HG02970 (cell line): ENCODE measurements around the gene PUS7L.

Experiments used
- ATAC-seq: cut with Tn5 transposase; IDR thresholded peaks from one replicate; pipeline ENCODE4 v1.9.1; 2021; ENCODE audit warnings: mild to moderate bottlenecking, moderate library complexity, moderate number of reproducible peaks; ENCODE audit not compliant: unreplicated experiment, low FRiP score

PUS7L gene, protein sequence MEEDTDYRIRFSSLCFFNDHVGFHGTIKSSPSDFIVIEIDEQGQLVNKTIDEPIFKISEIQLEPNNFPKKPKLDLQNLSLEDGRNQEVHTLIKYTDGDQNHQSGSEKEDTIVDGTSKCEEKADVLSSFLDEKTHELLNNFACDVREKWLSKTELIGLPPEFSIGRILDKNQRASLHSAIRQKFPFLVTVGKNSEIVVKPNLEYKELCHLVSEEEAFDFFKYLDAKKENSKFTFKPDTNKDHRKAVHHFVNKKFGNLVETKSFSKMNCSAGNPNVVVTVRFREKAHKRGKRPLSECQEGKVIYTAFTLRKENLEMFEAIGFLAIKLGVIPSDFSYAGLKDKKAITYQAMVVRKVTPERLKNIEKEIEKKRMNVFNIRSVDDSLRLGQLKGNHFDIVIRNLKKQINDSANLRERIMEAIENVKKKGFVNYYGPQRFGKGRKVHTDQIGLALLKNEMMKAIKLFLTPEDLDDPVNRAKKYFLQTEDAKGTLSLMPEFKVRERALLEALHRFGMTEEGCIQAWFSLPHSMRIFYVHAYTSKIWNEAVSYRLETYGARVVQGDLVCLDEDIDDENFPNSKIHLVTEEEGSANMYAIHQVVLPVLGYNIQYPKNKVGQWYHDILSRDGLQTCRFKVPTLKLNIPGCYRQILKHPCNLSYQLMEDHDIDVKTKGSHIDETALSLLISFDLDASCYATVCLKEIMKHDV

DNA sequence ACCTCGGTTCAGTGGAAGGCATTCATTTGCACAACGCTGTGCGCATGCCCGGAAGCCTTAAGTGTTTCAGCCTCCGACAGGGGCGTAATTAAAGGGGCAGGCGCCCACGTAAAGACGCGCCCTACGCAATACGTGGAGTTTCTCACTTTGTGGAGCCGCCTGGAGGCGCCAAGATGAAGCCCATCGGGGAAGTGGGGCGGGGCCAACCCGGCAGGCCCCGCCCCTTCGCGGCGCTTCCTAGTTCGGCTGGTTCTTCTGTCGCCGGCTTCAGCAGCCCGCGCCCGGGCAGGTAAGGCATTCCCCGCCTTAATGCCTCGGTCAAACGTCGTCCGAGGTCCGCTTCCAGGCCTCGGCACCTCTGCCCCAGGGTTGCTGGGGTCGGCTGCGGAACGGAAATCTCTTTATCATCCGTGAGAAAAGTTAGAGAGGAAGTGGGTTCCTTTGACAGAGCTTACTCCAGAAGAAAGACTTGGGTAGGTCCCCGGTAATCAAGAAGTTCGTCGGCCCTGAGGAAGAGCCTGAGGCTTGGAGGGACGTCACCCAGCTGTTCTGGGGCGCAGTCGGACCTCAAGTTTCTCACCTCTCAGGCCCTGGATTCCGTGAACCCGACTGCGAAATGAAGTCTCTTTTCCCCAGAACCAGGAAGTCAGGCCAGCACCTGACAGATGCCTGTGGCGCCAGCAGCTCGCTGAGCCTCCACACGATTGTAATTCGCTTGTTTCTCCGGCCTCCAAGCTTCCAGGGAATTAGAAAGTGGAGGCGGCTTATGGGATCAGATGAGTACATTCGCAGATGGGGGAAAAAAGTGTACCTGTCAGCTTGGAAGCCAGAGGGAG is at the start of gene PUS7L, which contains the start of gene IRAK4:
TSS of gene PUS7L (minus strand) at position 63 of the 836 bp plus-strand sequence. CDS start 3,545 bp downstream, outside the sequence.
TSS of gene IRAK4 (plus strand) at position 224 of the 836 bp plus-strand sequence. CDS start 9,161 bp downstream, outside the sequence.
- ATAC-seq, result peak; percentile 99

DNA sequence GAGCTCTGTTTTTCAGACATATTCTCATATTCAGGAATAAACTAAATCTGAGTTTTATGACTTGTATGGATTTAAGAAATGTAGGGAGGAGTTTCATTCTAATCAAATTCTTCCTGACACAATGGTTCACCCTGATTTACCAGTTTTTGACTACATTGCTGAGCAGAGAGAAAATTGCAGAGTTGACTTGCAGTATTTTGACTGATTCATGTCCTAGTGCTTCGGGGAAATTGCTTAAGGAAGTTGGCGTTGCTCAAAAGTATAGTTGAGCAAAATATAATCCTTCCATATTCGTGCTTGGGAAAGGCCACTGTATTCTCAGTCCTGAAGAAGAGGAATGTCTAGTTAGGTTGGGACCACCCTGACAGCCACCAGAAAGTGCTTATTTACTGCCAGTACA is 48.8 kb upstream of the PUS7L start:
- ATAC-seq, result no peak

DNA sequence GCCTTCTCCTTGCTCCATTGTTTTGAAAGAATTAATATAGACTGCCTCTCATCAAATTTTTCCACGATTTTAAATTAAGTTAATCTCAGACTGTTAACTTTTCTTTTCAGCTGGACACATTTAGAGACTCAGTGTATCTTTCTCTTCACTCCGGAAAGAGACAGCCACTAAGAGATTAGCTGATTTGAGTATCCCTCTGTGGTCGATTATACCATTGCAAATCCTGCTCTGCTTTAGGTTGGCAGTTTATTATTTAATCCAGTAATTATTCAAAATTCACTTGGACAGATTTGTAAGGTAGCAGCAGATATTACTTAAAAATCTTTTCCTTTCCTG is 48.1 kb upstream of the PUS7L start:
- no peak for ATAC-seq

DNA sequence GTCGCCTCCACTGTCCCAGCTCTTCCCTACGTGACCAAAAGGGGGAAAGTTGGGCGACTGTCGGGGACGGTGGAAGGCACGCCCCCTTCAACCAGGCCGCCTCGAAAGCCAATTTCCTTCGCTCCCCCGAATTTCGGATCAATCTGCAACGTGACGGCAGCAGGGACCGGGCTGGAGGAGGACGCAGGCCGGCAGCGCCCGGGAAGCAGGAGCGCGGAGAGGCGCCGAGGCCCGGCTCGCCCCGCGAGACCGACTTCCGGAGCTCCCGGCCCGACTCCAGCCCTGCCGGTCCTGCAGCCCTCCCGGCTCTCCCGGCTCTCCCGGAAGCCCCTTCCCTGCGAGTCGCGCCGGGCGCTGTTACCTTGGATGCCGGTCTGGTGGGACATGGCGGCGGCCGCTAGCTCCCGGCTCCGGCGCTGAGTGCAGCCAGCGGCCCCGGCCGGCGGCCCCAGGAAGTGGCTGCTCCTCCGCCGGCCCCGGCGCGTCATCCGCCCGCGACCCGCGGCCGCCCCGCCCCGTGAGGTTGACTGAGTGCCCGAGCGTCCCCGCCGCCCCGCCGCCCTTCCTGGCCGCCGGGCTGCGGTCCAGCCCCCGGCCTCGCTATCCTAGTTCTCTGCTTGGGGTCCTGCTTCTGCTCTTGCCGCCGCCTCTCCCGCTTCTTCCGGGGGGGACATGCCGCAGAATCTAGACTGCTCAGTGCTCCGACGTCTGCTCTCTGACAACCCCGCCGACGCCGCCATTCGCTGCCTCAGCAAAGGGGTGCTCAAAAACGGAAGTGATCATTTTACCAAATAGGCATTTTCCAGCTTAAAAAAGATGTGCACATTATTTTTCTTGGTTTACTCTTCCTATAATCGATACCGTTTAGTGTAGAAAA is 47.5 kb upstream of the PUS7L start, which contains the start of gene TWF1:
TSS of gene TWF1 (minus strand) at position 458 of the 877 bp plus-strand sequence. CDS start at position 386, 72 bp downstream.
- peak; percentile 98 for ATAC-seq

DNA sequence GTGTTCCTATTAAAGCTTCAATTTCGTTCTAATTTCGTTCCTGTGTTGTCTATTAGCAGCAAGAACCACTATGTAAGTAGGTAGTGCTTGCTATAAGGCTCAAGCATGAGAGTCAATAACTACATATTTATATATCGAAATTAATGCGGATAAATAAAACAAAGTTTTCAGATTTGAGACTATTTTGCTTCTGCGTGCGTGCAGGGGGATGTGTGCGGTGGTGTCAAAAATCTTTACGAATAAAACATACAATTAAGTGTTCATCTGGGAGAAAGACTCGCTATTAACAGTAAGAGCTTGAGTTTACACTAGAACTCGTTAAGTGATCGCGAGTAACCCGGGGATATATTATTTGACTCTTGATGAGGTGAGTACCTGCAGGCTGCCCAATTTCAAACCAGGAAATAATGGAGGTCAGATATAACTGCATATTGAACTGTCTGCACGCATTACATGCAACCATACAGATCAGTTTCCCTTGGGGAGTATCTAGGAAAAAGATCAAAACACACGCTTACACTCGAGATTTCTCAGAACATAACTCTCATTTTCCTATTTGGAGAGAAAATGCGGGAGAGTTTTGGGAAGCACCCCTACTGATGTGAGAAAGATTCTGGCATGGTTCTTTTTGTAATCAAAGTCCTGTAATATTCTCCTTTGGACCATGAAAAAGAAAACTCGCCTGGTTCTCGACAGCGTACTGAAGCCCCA is 46.7 kb upstream of the PUS7L start:
- ATAC-seq, result no peak

DNA sequence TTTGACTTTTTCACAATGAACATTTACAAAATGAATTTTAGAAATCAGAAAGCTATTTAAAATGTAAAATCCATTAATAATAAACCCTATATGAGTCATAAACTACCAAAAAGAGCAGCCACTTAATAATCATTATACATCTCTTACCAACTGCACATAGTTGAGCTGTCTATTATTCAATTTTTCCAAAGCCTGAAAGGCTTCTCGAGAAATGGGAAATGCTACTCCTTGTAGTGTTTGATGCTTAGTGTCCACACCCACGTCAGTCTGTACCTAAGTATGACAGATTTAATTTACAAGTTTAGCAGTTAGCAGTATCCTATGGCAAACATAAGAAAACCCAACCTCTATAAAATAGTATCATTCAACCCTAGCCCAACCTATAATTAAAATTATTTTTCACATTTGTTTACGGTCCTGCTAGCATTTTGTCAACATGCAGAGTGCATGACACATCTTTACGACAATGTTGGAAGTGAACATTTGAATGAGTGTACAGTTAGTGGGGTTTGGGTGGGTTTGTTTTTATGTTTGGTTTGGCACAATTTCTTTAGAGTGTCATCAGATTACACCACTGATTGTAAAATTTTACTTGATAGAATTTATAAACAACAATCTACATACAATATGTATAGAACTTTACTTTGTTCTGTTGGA is 39.1 kb upstream of the PUS7L start:
- ATAC-seq, result no peak

DNA sequence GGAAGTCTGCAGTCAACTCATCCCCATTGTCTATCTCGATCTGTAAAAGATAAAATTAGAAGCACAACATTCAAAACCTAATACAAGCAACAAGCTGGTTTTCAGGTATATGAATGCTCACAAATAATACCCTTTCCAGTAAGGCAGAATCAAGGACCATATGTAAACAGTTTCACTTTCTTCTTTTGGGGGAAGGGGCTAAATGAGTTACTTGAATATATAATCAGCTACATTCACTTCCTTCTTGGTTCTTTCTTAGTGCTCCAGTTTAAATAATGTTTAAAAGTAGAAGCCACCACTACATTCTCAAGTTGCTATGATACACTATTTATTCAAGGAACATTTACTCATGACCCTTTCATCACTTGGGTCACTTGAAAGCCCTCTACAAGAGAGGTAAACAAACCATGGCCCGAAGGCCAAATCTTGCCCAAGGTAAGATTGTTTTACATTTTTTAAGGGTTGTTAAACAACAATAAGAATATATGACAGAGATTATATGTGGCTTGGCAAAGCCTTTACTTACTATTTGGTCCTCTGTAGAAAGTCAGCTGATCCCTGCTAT is 37.2 kb upstream of the PUS7L start:
- no peak for ATAC-seq

DNA sequence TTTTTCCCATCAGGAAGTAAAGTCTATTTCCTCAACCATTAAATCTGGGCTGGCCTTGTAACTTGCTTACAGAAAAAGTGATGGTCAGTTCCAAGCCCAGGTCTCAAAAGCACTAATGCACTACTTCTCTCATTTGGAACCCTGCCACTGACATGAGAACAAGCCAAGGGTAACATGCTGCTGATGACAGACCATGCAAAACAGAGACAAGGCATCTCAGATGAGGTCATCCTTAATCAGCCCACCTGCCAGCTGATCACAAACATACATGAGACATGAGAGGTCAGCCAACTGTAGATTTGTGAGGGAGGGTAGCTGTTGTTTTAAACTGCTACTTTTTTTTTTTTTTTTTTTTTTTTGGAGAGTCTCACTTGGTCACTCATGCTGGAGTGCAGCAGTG is 31.4 kb upstream of the PUS7L start:
- ATAC-seq, result no peak

DNA sequence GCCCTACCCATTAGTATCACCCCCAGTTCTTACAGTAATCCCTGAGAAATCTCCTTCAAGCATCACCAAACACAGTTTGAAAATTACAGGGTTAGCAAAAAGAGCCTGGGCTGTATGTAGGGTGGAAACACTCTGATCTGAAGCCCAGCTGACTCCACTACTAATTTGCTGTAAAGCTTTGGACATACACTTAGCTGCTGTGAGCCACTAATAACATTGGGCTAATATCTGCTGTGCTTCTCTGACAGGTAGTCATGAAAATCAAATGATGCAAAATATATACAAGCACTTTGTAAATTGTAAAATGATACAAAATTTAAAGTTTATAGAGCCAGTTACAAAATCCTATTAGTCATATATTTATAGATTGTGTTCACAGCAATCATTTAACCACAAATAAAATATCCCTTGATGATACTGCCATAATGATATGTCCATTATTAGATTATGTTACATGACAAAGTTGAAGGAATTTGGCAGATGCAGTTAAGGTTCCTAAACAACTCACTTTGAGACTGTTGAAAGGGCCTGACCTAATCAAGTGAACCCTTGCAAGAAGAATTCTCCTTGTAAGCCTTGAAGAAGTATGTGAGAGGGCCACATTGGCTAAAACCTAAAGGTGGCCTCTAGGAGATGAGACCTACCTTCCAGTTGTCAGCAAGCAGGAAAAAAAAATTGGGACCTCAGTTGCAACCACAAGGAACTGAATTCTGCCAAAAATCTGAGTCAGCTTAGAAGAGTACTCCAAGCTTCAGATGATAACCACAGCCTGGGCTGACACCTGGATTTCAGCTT is 28.5 kb upstream of the PUS7L start:
- no peak for ATAC-seq

DNA sequence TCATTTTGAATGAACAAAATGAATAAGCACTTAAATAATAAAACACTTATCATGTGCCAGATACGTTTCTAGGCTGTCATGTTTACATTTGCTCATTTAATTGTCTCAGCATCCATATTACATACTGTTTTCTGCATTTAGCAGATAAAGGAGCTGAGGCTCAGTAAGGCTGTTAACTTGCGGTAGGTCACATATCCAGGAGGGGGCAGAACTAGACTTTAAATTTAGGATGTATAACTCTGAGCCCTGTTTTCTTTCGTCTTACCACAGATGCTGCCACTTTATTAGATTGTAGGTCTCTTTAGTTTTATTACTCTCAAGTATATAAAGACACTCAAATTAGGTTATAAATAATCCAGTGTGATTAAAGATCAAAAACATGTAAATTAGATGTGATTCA is 17.9 kb upstream of the PUS7L start:
- ATAC-seq, result no peak

DNA sequence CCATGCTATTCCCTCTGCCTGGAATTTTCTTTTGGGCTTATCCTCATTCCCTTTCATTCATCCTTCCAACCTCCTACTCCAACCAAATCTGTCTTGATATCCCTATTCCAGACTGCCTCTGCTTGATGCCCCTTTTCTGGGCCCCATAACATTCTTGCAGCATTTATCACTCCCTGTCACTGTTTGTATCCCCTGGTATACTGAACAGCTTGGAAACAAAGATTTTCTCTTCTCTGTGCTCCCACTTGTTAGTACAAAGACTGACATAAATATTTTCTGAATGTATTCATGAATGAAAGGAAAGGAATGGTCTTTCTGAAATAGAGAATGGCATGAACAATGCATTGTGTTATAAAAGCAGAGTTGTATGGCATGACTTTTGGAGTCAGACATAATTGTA is 7.7 kb upstream of the PUS7L start:
- no peak for ATAC-seq

DNA sequence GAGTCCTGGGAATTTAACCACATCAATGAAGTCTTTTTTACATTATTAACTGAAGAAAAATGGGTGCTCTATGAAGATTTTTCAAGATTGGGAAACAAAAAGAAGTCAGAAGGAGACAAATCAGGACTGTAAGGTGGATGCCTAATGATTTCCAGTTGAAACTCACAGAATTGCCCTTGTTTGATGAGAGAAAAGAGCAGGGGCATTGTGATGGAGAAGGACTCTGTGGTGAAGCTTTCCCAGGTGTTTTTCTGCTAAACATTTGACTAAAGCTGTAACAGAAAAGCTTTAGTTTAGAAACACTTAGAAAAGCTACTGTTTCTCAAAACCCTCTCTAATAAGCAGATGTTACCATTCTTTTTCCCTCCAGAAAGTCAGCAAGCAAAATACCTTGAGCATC is 5.9 kb upstream of the PUS7L start:
- no peak for ATAC-seq

DNA sequence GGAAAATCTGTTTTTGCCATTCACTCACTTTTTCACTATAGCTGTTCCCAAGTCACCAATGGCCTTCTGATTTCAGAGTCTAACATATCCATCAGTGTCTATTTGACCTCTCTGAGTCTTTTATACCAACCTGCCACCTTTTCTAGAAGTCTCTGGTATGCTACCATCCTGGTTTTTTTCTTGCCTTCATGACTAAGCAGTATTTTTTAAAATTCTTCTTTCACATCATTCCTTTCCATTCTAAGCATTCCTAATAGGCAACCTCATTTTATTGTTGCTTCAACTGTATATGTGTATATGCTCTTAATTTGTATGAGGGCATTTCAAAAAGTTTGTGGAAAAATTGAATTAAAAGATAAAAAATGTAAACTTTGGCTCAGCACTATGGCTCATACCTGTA is 5.2 kb upstream of the PUS7L start:
- ATAC-seq, result no peak

DNA sequence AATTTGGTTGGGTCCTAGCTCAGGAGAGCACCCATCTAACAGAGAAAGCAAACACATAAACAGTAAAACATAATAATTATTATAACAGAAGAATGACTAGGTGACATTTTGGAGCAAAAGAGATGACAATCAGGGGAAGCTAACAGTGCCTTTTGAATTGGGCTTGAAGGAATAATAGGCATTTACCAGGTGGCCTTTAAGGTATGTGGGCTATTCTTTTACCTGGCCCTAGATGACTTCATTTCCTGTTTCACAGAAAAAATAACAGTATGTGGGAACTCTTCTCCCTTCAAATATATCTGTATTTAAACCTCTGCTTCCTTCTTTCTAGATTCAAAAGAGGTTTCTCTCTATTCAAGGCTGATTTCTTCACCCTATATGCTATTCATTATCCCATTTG is 4.0 kb upstream of the PUS7L start:
- no peak for ATAC-seq

DNA sequence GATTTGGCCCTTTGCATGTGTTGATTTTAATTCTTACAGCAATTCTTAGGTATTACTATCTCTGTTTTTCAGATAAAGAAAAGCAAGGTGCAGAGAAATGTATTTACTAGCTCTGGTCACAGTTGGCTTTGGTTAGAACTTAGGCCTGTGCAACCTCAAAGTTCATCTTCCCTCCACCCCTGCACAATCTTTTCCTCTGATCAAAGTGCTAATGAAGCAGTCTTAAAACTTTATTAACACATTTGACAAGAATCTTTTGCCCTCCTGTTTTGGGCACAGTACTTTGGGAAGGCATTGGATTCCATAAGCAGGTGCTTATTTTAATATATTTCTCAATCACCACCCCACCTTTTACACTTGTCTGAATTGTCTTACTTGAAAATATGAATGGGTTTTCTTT is 2.9 kb upstream of the PUS7L start:
- no peak for ATAC-seq

DNA sequence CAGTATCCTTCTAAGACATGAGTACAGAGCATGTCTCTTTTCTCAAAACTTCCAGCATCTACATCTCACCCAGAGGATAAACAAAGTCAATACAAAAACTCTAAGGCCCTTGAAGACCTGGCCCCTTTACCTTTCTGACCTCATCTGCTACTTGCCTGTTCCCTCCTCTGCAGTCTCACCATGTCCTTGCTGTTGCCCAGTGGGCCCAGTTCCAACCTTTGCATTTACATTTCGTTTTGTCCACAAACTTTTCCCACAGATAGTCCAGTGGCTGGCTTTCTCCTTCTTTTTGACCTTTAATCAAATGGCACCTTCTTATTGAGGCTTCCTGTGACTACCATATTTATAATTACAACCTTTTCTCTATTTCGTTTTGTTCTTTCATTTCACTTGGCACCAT is 1.8 kb upstream of the PUS7L start:
- ATAC-seq, result no peak

DNA sequence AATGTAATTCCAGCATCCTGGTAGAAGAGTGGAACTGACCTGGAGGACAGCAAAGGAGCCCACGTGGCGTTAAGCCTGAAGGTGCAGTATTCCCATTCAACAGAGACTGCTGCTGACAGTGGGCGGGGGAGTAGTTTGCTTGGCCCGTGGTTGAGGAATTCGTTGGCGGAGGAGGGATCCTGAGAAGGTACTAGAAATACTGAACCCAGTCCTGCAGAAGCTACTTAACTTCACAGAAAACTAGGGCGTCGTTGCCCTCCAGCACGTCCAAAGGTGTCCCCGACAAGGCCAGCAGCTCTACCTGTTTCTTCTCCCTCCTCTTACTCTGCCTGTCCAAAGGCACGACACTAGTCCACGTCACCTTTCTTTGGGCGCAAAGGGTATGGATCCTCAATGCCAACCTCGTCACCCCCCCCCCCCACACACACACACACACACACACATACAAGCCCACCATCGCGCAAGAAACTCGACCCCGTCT is 303 bp downstream of the PUS7L start:
- ATAC-seq, result no peak

DNA sequence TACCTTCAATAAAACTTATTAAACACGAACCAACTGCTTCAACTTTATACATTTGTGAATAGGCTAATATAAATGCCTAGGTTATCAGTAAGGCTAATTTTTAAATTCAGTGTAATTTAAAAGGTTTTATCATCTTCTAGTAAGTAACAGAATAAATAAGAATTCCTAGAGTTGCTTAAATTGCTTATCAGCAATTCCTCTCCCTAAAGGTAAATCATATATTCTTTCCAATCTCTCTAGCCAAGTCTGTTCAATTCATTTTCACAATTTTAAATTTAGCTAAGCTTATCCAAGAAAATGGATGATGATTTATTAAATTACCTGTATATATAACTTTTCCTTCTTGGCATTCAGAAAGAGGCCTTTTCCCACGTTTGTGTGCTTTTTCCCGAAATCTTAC is 4.6 kb downstream of the PUS7L start:
- ATAC-seq, result no peak
